OCI-LY7 (cell line): Measurements from ENCODE around the gene TGFBR3. TPM values are rescaled to one million over a fixed set of nuclear protein-coding genes. Genes with fewer than 3 reads are reported as not detected.
"Not testable (repeated sequence)": the region's sequence is repeated elsewhere in the genome, so short reads cannot be mapped to it uniquely, and the experiment has no call there.

Experiments
- BruUV-seq: library from RNA; stranded (reverse); fragments of 400-500 nt; replicated peaks from 2 replicates; lab custom pipeline; 2021; lab: Mats Ljungman, UMichigan
- CTCF ChIA-PET: fragments of 300-600 bp; sonication (Branson Sonifier 250); formaldehyde crosslinking; loops from one replicate; lab custom pipeline; 2022; ENCODE audit warnings: antibody characterized with exemption; ENCODE audit not compliant: unreplicated experiment; lab: Charles Lee
- POLR2A ChIA-PET: fragments of 300-600 bp; sonication (Branson Sonifier 250); formaldehyde crosslinking; loops from one replicate; lab custom pipeline; 2022; ENCODE audit warnings: antibody characterized with exemption; lab: Charles Lee
- DNase-seq: peaks from one replicate; pipeline ENCODE4 v3.0.0-alpha.2; 2015; ENCODE audit warnings: low spot score
- H2AFZ ChIP-seq: fragments of 200-600 bp; sonication (generic), shearing (Covaris generic); 2 replicates; pipeline ENCODE4 v1.6.1; 2014; ENCODE audit warnings: mild to moderate bottlenecking, antibody characterized with exemption, low read length, moderate library complexity
- H3K27ac ChIP-seq: fragments of 200-600 bp; sonication (generic); 2 replicates; pipeline ENCODE4 v1.5.1; 2014; ENCODE audit warnings: mixed run types, low read depth, mild to moderate bottlenecking, moderate library complexity, low read length, inconsistent platforms; ENCODE audit not compliant: poor library complexity, severe bottlenecking
- H3K36me3 ChIP-seq: fragments of 200-600 bp; sonication (generic); 2 replicates; pipeline ENCODE4 v1.6.1; 2014; ENCODE audit warnings: mild to moderate bottlenecking, antibody characterized with exemption, low read length, moderate library complexity, mixed read lengths; ENCODE audit not compliant: insufficient read depth
- H3K4me1 ChIP-seq: fragments of 200-600 bp; sonication (generic); 2 replicates; pipeline ENCODE4 v1.5.1; 2014; ENCODE audit warnings: mild to moderate bottlenecking, low read length; ENCODE audit not compliant: insufficient read depth, poor library complexity, severe bottlenecking
- H3K4me2 ChIP-seq: fragments of 200-600 bp; sonication (generic); 2 replicates; pipeline ENCODE4 v1.6.1; 2014; ENCODE audit warnings: mild to moderate bottlenecking, low read length
- H3K4me3 ChIP-seq: fragments of 200-600 bp; sonication (generic); 2 replicates; pipeline ENCODE4 v1.5.1; 2014; ENCODE audit warnings: mild to moderate bottlenecking, low read depth, low read length; ENCODE audit not compliant: poor library complexity, severe bottlenecking
- H3K79me2 ChIP-seq: fragments of 200-600 bp; sonication (generic); 2 replicates; pipeline ENCODE4 v1.6.1; 2016; ENCODE audit warnings: low read depth, mild to moderate bottlenecking, low read length, moderate library complexity, mixed read lengths; ENCODE audit not compliant: insufficient read depth
- H3K9me2 ChIP-seq: fragments of 200-600 bp; sonication (generic); 2 replicates; pipeline ENCODE4 v1.6.1; 2016; ENCODE audit warnings: mild to moderate bottlenecking, low read length, mixed read lengths; ENCODE audit not compliant: insufficient read depth
- H3K9me3 ChIP-seq: fragments of 200-600 bp; sonication (generic); 2 replicates; pipeline ENCODE4 v1.6.1; 2014; ENCODE audit warnings: mild to moderate bottlenecking, mixed run types, low read length, mixed read lengths
- H4K20me1 ChIP-seq: fragments of 200-600 bp; sonication (generic); 2 replicates; pipeline ENCODE4 v1.6.1; 2014; ENCODE audit warnings: mild to moderate bottlenecking, antibody characterized with exemption, low read length, moderate library complexity, mixed read lengths; ENCODE audit not compliant: insufficient read depth
- EZH2phosphoT487 ChIP-seq: fragments of 200-600 bp; sonication (generic); IDR thresholded peaks from 2 replicates; pipeline ENCODE4 v1.6.1; 2018; ENCODE audit warnings: low read depth, borderline replicate concordance, mild to moderate bottlenecking, mixed run types, antibody characterized with exemption, low read length, moderate library complexity, mixed read lengths
- intact Hi-C: fragments of 100-400 bp; cut with micrococcal nuclease; formaldehyde crosslinking; loops from one replicate; pipeline ENCODE4 v1.10.0; 2022; ENCODE audit not compliant: unreplicated experiment
- total RNA-seq, 2 experiments: library from RNA; depleted of rRNA in 1 of 2; stranded (reverse); fragments of >200 nt in 1 of 2; shearing (Covaris generic) in 1 of 2; gene quantifications; 2 replicates each; pipeline ENCODE4 v1.2.3, GENCODE V29; 2014 to 2022
- TF ChIP-seq, protein P1 (sequence below): fragments of 200-600 bp; sonication (generic); conservative IDR thresholded peaks from 2 replicates; pipeline ENCODE4 v1.5.1; 2014; ENCODE audit warnings: mild to moderate bottlenecking, antibody characterized with exemption, low read length, moderate library complexity, mixed read lengths

The TGFBR3 gene
- total RNA-seq, 2 experiments from 2014 or later: not detected

GRCh38 chr1:91854852-91855534, 31.0 kb downstream of the TGFBR3 start:
- DNase-seq: no peak
- BruUV-seq: no TSS peak
- ChIA-PET POLR2A (interaction anchor here (1.4 kb wide), 1 partner anchor 9 kb away, joined by 4 read pairs; no protein-coding TSS in a partner anchor), CTCF (no interaction called here)
- no peak overlapping the region; the same call in 1 of the 2 replicates for H2AFZ ChIP-seq
- no peaks in the 10 kb centered on the region for H3K4me1 ChIP-seq
- H3K27ac ChIP-seq: no peak overlapping the region
- no peak overlapping the region for H3K4me2 ChIP-seq
- H4K20me1 ChIP-seq: no peaks in the 10 kb centered on the region
- no peaks in the 10 kb centered on the region for H3K9me3 ChIP-seq
- H3K36me3 ChIP-seq: no peaks in the 10 kb centered on the region
- no peaks in the 10 kb centered on the region for H3K79me2 ChIP-seq
- intact Hi-C loops: no loop called here
- H3K9me2 ChIP-seq: no peaks in the 10 kb centered on the region
- H3K4me3 ChIP-seq: no peak overlapping the region
- TF ChIP-seq EZH2phosphoT487: no peak
- TF ChIP-seq, protein P1, sequence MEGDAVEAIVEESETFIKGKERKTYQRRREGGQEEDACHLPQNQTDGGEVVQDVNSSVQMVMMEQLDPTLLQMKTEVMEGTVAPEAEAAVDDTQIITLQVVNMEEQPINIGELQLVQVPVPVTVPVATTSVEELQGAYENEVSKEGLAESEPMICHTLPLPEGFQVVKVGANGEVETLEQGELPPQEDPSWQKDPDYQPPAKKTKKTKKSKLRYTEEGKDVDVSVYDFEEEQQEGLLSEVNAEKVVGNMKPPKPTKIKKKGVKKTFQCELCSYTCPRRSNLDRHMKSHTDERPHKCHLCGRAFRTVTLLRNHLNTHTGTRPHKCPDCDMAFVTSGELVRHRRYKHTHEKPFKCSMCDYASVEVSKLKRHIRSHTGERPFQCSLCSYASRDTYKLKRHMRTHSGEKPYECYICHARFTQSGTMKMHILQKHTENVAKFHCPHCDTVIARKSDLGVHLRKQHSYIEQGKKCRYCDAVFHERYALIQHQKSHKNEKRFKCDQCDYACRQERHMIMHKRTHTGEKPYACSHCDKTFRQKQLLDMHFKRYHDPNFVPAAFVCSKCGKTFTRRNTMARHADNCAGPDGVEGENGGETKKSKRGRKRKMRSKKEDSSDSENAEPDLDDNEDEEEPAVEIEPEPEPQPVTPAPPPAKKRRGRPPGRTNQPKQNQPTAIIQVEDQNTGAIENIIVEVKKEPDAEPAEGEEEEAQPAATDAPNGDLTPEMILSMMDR: no peak

DNA sequence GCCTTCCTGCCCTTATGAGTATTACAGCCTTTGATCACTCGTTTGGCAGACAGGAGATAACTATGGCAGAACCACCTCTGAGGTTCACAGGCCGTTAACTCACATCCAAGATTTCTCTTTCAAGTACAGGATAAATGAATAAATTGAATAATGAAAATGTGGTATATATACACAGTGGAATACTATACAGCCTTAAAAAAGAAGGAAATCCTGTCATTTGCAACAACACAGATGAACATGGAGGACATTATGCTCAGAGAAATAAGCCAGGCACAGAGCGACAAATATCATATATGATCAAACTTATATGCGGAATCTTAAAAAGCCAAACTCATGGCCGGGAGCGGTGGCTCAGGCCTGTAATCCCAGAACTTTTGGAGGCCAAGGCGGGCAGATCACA, 32.6 kb downstream of the TGFBR3 start:
- ChIA-PET POLR2A (interaction anchor here (0.6 kb wide), 1 partner anchor 142 kb away, joined by 3 read pairs; no protein-coding TSS in a partner anchor), CTCF (no interaction called here)
- Histone ChIP-seq H3K9me3 (no peaks in the 10 kb centered on the region), H2AFZ (no peak overlapping the region), H3K36me3 (no peaks in the 10 kb centered on the region), H3K4me3 (no peak overlapping the region), H3K4me1 (no peaks in the 10 kb centered on the region), H3K9me2 (no peaks in the 10 kb centered on the region), H3K4me2 (no peak overlapping the region), H3K27ac (no peak overlapping the region), H4K20me1 (no peaks in the 10 kb centered on the region), H3K79me2 (no peaks in the 10 kb centered on the region)
- intact Hi-C loops: no loop called here
- no TSS peak for BruUV-seq
- no peak for TF ChIP-seq EZH2phosphoT487
- TF ChIP-seq, protein P1: no peak
- no peak for DNase-seq

DNA sequence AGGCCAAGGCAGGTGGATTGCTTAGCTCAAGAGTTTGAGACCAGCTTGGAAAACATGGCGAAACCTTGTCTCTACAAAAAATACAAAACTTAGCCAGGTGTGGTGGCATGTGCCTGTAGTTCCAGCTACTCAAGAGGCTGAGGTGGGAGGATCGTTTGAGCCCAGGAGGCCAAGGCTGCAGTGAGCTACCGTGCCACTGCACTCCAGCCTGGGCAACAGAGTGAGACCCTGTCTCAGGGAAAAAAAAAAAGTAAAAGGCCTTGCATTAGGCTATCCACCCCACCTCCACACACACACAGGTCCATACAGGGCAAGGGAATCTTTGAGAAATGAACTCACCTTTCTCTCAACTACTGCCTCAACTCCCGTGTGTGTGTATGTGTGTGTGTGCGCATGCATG, 33.9 kb downstream of the TGFBR3 start:
- intact Hi-C loops, H3K27ac ChIP-seq, CTCF ChIA-PET, H3K4me1 ChIP-seq, H3K4me2 ChIP-seq, H3K9me3 ChIP-seq, BruUV-seq, H3K79me2 ChIP-seq, DNase-seq, H4K20me1 ChIP-seq, H3K4me3 ChIP-seq, H2AFZ ChIP-seq, H3K9me2 ChIP-seq, H3K36me3 ChIP-seq: not testable (repeated sequence)
- POLR2A ChIA-PET: interaction anchor here (0.5 kb wide), 2 partner anchors 438 to 777 kb away, joined by 3 to 4 read pairs; no protein-coding TSS in a partner anchor
